Hepatic stellate cell (primary cell): ENCODE measurements around the gene TNNT2.

ENCODE experiments used
- DNase-seq: peaks from one replicate; pipeline ENCODE4 v3.0.0; 2011; ENCODE audit warnings: low spot score

Gene TNNT2

DNA sequence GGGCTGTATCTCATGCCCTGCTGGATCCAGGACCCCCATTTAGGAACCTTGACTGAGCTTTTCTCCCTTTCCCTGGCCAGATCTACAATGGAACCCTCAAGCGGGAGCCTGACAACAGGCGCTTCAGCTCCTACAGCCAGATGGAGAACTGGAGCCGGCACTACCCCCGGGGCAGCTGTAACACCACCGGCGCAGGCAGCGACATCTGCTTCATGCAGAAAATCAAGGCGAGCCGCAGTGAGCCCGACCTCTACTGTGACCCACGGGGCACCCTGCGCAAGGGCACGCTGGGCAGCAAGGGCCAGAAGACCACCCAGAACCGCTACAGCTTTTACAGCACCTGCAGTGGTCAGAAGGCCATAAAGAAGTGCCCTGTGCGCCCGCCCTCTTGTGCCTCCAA, 64.4 kb downstream of the TNNT2 start:
- no peak for DNase-seq

DNA sequence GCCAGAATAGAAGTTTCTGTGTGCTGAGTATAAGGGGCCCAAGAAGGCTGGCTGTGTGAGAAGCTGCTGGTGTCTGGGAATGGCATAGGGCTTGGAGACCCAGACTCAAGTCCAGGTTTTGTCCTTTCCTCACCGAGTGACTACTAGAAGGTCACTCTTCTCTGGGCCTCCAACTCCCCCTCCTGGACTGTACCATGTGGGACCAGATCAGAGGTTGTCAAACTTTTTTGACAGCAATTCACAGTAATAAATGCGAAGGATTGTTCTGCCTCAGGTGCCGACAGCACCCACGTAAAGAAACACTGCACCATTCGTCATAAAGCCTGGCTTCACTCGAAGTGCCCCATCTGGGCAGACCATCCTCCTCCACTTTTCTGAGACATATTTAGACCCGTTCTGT, 65.2 kb downstream of the TNNT2 start:
- no peak for DNase-seq

DNA sequence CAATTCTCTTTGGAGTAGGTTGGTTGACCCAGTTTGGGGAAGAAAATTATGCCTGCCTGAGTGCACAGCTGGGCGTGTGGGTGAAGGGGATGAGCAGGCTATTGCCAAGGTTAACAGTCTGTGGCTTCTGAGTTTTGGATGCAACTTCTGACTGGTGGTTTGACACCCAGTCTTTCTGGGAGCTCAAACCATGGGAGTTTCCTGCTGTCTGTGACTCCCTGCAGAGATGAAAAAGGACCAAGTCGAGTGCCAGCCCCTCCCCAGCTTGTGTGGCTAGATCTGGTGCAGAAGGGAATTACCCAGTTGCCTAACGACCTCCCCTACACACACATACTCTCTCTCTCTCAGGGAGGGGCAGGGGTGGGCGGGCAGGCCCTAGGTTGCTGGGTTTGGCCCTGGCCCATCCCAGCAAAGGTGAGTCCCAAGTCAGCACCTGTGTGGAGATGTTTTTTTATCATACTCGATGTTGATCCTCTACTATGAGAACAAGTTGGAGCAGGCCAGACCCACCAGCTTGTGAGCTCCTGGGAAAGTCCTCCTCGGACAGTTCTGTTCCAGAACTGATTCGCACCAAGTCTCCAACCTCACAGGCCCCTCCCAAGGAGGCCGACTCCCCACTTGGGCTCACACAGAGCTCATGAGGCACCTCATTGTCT, 66.0 kb downstream of the TNNT2 start:
- DNase-seq: no peak

DNA sequence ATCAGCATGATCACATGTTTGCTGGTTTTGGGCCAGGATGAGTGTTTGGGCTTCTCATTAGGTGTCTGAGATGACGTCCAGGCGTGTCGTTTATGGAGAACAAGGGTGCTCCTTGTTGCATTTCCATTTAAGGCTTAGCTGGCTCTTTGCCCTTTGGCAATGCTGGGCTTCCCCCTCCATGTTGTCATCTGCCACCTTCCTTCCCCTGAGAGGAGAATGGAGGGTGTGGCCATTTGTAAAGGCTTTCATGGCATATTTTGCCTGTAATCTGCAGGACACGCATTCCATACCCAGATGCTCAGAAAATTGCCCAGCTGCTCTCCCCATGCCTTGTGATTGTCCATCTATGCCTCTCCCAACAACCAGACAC, 66.5 kb downstream of the TNNT2 start:
- no peak for DNase-seq

DNA sequence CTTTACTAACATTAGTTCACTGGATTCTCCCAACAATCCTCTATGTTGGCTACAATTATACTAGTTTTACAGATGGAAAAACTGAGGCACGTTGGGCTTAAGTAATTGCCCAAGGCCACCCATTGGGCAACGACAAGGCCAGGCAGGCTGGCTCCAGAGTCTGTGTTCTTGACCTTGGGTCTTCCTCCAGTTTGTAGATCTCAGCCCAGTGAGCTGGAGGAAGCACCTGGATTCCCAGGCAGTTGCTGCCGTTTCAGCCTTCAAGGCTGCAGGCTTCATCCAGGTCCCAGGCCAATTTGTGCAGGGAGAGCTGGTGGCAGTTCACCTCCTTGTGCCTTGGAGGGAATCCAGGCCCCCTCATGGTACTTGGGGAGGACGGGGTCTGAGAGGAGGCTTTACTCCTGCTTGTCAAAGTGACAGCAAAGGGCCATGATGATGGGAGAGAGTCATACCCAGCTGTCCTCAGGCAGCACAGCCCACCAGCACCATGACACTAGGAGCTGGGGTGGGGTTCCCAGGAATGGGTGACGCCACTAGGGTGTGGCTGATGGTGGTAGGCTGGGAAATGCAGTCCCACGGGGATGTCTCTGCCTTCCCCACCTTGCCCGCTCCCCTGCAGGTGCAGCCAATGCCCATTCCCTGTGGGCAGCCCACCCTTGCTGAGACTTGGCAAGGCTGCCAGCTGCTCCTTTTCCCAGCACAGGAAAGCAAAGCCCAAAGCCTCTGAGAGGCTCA, 67.1 kb downstream of the TNNT2 start:
- DNase-seq: no peak

DNA sequence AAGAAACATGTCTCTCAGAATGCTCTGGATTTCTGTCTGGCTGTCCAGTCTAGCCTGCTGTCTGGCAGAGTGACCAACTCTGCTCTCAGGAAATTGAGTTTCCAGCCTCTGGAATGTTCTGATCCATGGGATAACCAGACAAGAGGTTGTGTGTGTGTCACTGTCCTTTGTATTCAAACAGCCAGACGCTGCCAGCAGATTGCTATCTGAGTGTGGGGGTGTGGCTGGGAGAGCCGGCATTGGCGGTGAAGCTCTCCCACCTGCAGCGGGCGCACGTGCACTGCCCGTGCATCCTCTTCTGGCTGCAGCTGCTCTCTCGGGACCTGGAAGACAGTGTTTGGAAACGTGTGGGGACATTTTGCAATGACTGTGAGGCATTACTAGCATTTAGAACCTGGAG, 68.1 kb downstream of the TNNT2 start:
- peak; percentile 74 for DNase-seq
